Fibroblast of pulmonary artery (primary cell): Measurements from ENCODE around the gene PGM2L1.

Experiments used
- DNase-seq: peaks from one replicate; pipeline ENCODE4 v3.0.0-alpha.2; 2010; ENCODE audit warnings: low read depth
- H3K4me3 ChIP-seq: replicated peaks from 2 replicates; pipeline ENCODE4 v1.5.1; 2011; ENCODE audit warnings: low read depth, mild to moderate bottlenecking, control low read depth, low read length, moderate library complexity
- CTCF ChIP-seq: IDR thresholded peaks from 2 replicates; pipeline ENCODE4 v1.5.1; 2011; ENCODE audit warnings: mild to moderate bottlenecking, control low read depth, low read length, inconsistent platforms; ENCODE audit errors: missing control alignments

The PGM2L1 gene

GRCh38 chr11:74400606-74401005 is 2.4 kb upstream of the PGM2L1 start:
- no peak for DNase-seq
- no peak overlapping the region for H3K4me3 ChIP-seq
- TF ChIP-seq CTCF: no peak

GRCh38 chr11:74397501-74398243 is 561 bp downstream of the PGM2L1 start:
- peak overlapping the region; percentile 87 for H3K4me3 ChIP-seq
- TF ChIP-seq CTCF: no peak
- DNase-seq: no peak

GRCh38 chr11:74392256-74392655 is 6.0 kb downstream of the PGM2L1 start:
- no peak for TF ChIP-seq CTCF

GRCh38 chr11:74391193-74391592 is 7.0 kb downstream of the PGM2L1 start:
- DNase-seq: no peak
- no peak overlapping the region for H3K4me3 ChIP-seq

More at GRCh38 chr11:74392256-74392655, 6.0 kb downstream of the PGM2L1 start:
- no peak for DNase-seq
- no peak overlapping the region for H3K4me3 ChIP-seq

GRCh38 chr11:74390697-74391096 is 7.5 kb downstream of the PGM2L1 start:
- no peak for TF ChIP-seq CTCF
- H3K4me3 ChIP-seq: no peak overlapping the region
- no peak for DNase-seq

More at GRCh38 chr11:74391193-74391592, 7.0 kb downstream of the PGM2L1 start:
- TF ChIP-seq CTCF: no peak

GRCh38 chr11:74388678-74389327 is 9.4 kb downstream of the PGM2L1 start:
- peak; percentile 80 for TF ChIP-seq CTCF
- peak; percentile 62 for DNase-seq
- no peak overlapping the region for H3K4me3 ChIP-seq
